ENCODE results near the gene TBRG4.

DNA sequence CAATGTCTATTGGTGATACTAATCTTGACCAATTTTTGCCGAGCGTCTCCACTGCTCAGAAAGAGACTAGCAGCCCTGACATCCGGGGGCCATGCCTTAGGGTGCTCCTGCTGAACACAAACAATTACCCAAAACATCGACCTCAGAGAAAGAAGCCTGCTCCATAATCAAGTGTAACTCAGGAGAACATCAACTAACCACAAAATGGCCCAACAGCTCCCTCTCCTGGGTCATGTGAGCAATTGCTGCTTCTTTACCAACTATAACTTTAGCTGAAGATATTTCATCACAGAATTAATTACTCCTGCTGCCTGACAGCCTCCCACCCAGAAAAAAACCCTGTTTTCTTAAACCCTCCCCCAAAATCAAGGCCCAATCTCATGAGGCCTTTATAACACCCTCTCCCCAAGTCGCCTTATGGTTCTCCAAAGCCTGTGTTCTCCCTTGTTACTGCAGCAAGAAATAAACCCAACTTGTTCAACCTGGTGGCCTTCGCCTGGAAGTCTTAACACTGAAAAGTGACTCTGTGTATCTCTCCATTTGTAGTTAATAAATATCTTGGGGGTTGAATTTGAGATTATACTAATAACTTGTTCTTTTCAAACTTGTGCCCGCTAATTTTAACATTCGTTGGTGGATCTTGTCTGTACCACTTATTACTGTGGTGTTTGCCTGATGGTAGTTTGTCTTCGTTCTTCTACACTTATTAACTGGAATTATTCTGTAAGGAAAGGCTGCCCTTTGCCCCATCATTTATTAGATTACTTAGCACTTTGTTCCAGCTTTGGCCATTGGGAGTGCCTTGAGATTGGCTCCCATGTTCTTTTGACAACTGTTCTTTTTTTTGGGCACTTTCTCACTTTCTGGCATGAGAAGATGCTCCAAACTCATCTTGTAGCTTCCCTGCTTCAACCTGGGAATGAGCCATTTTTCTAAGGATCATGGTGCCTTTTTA, 24.9 kb upstream of the TBRG4 start:
- TF ChIP-seq, protein P1, sequence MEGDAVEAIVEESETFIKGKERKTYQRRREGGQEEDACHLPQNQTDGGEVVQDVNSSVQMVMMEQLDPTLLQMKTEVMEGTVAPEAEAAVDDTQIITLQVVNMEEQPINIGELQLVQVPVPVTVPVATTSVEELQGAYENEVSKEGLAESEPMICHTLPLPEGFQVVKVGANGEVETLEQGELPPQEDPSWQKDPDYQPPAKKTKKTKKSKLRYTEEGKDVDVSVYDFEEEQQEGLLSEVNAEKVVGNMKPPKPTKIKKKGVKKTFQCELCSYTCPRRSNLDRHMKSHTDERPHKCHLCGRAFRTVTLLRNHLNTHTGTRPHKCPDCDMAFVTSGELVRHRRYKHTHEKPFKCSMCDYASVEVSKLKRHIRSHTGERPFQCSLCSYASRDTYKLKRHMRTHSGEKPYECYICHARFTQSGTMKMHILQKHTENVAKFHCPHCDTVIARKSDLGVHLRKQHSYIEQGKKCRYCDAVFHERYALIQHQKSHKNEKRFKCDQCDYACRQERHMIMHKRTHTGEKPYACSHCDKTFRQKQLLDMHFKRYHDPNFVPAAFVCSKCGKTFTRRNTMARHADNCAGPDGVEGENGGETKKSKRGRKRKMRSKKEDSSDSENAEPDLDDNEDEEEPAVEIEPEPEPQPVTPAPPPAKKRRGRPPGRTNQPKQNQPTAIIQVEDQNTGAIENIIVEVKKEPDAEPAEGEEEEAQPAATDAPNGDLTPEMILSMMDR (conservative IDR thresholded peaks at IDR 0.05; ENCODE audit: low read depth, low read length), result peak; percentile 90
- no peak for TF ChIP-seq EZH2phosphoT487 (IDR thresholded peaks at IDR 0.05; ENCODE audit: borderline replicate concordance, low read length)
